Natural killer cell treated with Interleukin-12 subunit alpha and Interleukin-12 subunit beta and Interleukin-15 and Interleukin-18, amount 100 ng/mL, for 72 hours (primary cell): Measurements from ENCODE around the gene NODAL. TPM values are rescaled to one million over a fixed set of nuclear protein-coding genes. Genes with fewer than 3 reads are reported as not detected.
A peak's percentile ranks its signal among the peaks of the same experiment; 100 is the strongest.

Experiments
- ATAC-seq, 2 donors: fragments of 150-1000 bp; cut with Tn5 transposase in 1 of 2; sonication (Bioruptor Pico), chemical (Tn5 transposase) in 1 of 2; 2 replicates each; pipeline ENCODE4 v1.10.0; 2021
- DNase-seq: peaks from one replicate; pipeline ENCODE4 v3.0.0; 2022; ENCODE audit warnings: low spot score
- H3K27ac Mint-ChIP-seq, 2 donors: 1 replicate in 1 of 2; 2 replicates in 1 of 2; pipeline ENCODE4 v1.8.0; 2022; ENCODE audit warnings: mixed read lengths in 2 of 2, mild to moderate bottlenecking in 1 of 2, moderate library complexity in 1 of 2
- H3K27me3 Mint-ChIP-seq, 2 donors: 1 replicate in 1 of 2; 2 replicates in 1 of 2; pipeline ENCODE4 v1.8.0; 2022; ENCODE audit warnings: mixed read lengths in 2 of 2
- H3K36me3 Mint-ChIP-seq: one replicate; pipeline ENCODE4 v1.8.0; 2022; ENCODE audit warnings: mixed read lengths
- H3K4me1 Mint-ChIP-seq, 2 donors: 1 replicate in 1 of 2; 2 replicates in 1 of 2; pipeline ENCODE4 v1.8.0; 2022; ENCODE audit warnings: low read depth in 2 of 2, mixed read lengths in 2 of 2, mild to moderate bottlenecking in 1 of 2
- H3K4me3 Mint-ChIP-seq: one replicate; pipeline ENCODE4 v1.8.0; 2022; ENCODE audit warnings: mixed read lengths
- H3K9me3 Mint-ChIP-seq: 2 replicates; pipeline ENCODE4 v1.8.0; 2022; ENCODE audit warnings: mixed read lengths
- total RNA-seq, 2 donors: library from RNA; stranded (reverse); gene quantifications; one replicate each; pipeline ENCODE4 v1.2.3, GENCODE V29; 2022

NODAL gene
- total RNA-seq, 2 donors from 2014 or later: not detected

GRCh38 chr10:70458329-70459060, 17.0 kb upstream of the NODAL start:
- peaks cover 0 to 3% of the 10 kb centered on the region in 2 donors for H3K4me1 Mint-ChIP-seq
- DNase-seq: no peak

GRCh38 chr10:70457759-70458305, 16.4 kb upstream of the NODAL start:
- Mint-ChIP-seq H3K4me3 (no peak overlapping the region), H3K9me3 (no peaks in the 10 kb centered on the region), H3K4me1 (peaks cover 0 to 3% of the 10 kb centered on the region in 2 donors), H3K27ac (no peak overlapping the region), H3K27me3 (peaks cover 19 to 27% of the 10 kb centered on the region in 2 donors), H3K36me3 (no peaks in the 10 kb centered on the region)
- DNase-seq (no peak), ATAC-seq (no peak)

More at GRCh38 chr10:70458329-70459060, 17.0 kb upstream of the NODAL start:
- H3K36me3 Mint-ChIP-seq: no peaks in the 10 kb centered on the region
- peaks cover 19 to 27% of the 10 kb centered on the region in 2 donors for H3K27me3 Mint-ChIP-seq
- H3K27ac Mint-ChIP-seq: no peak overlapping the region
- ATAC-seq: peak; percentile 60 to 63
- H3K4me3 Mint-ChIP-seq: no peak overlapping the region
- H3K9me3 Mint-ChIP-seq: no peaks in the 10 kb centered on the region

- no peaks in the 10 kb centered on the region for H3K36me3 Mint-ChIP-seq
- ATAC-seq (no peak), DNase-seq (no peak)
- H3K4me3 Mint-ChIP-seq: no peak overlapping the region
- no peak overlapping the region for H3K27ac Mint-ChIP-seq
- H3K27me3 Mint-ChIP-seq: peaks cover 17 to 24% of the 10 kb centered on the region in 2 donors
- peaks cover 0 to 2% of the 10 kb centered on the region in 2 donors for H3K4me1 Mint-ChIP-seq
- H3K9me3 Mint-ChIP-seq: no peaks in the 10 kb centered on the region
Observed at GRCh38 chr10:70456164-70456563, 14.7 kb upstream of the NODAL start.

GRCh38 chr10:70455213-70455630, 13.7 kb upstream of the NODAL start:
- peaks cover 7 to 19% of the 10 kb centered on the region in 2 donors for H3K27me3 Mint-ChIP-seq
- ATAC-seq: no peak
- DNase-seq: no peak
- H3K4me1 Mint-ChIP-seq: no peaks in the 10 kb centered on the region
- H3K27ac Mint-ChIP-seq: no peak overlapping the region
- no peak overlapping the region for H3K4me3 Mint-ChIP-seq
- no peaks in the 10 kb centered on the region for H3K36me3 Mint-ChIP-seq
- H3K9me3 Mint-ChIP-seq: no peaks in the 10 kb centered on the region

GRCh38 chr10:70448236-70448635, 6.8 kb upstream of the NODAL start:
- no peaks in the 10 kb centered on the region for H3K27me3 Mint-ChIP-seq
- no peak overlapping the region for H3K27ac Mint-ChIP-seq
- H3K4me3 Mint-ChIP-seq: no peak overlapping the region
- no peak for ATAC-seq
- H3K9me3 Mint-ChIP-seq: no peaks in the 10 kb centered on the region
- no peaks in the 10 kb centered on the region for H3K36me3 Mint-ChIP-seq
- DNase-seq: peak; percentile 5
- H3K4me1 Mint-ChIP-seq: no peaks in the 10 kb centered on the region

- DNase-seq (no peak), ATAC-seq (no peak)
- Mint-ChIP-seq H3K9me3 (no peaks in the 10 kb centered on the region), H3K4me3 (no peak overlapping the region), H3K27me3 (peaks cover 9 to 12% of the 10 kb centered on the region in 2 donors), H3K36me3 (no peaks in the 10 kb centered on the region), H3K4me1 (peaks cover under 1% of the 10 kb centered on the region in 2 donors), H3K27ac (no peak overlapping the region)
Observed at GRCh38 chr10:70445718-70446657, 4.5 kb upstream of the NODAL start.

- Mint-ChIP-seq H3K4me3 (no peak overlapping the region), H3K4me1 (peaks cover 5 to 6% of the 10 kb centered on the region in 2 donors), H3K9me3 (no peaks in the 10 kb centered on the region), H3K27ac (no peak overlapping the region), H3K27me3 (peaks cover 16 to 18% of the 10 kb centered on the region in 2 donors), H3K36me3 (no peaks in the 10 kb centered on the region)
- ATAC-seq: no peak
- DNase-seq: no peak
Observed at GRCh38 chr10:70444744-70445143, 3.3 kb upstream of the NODAL start.

GRCh38 chr10:70442332-70442988, 979 bp upstream of the NODAL start:
- Mint-ChIP-seq H3K4me3 (no peak overlapping the region), H3K36me3 (no peaks in the 10 kb centered on the region), H3K4me1 (peaks cover 5 to 6% of the 10 kb centered on the region in 2 donors), H3K27me3 (peaks cover 18 to 23% of the 10 kb centered on the region in 2 donors), H3K9me3 (no peaks in the 10 kb centered on the region), H3K27ac (no peak overlapping the region)
- ATAC-seq: no peak
- DNase-seq: no peak

- Mint-ChIP-seq H3K9me3 (no peaks in the 10 kb centered on the region), H3K27ac (no peak overlapping the region), H3K4me1 (peaks cover 5 to 6% of the 10 kb centered on the region in 2 donors), H3K4me3 (no peak overlapping the region), H3K36me3 (no peaks in the 10 kb centered on the region), H3K27me3 (peaks cover 18 to 23% of the 10 kb centered on the region in 2 donors)
- DNase-seq (no peak), ATAC-seq (no peak)
Observed at GRCh38 chr10:70441895-70442309, 421 bp upstream of the NODAL start.

- Mint-ChIP-seq H3K4me1 (peaks cover 5 to 6% of the 10 kb centered on the region in 2 donors), H3K36me3 (no peaks in the 10 kb centered on the region), H3K27me3 (peaks cover 18 to 23% of the 10 kb centered on the region in 2 donors), H3K4me3 (peak overlapping the region; percentile 13), H3K27ac (no peak overlapping the region), H3K9me3 (no peaks in the 10 kb centered on the region)
- ATAC-seq: peak; percentile 6 to 40
- no peak for DNase-seq
Observed at GRCh38 chr10:70440296-70441160, 953 bp downstream of the NODAL start.

- peaks cover 7 to 10% of the 10 kb centered on the region in 2 donors for H3K4me1 Mint-ChIP-seq
- no peak overlapping the region for H3K4me3 Mint-ChIP-seq
- peaks cover 16 to 22% of the 10 kb centered on the region in 2 donors for H3K27me3 Mint-ChIP-seq
- ATAC-seq (no peak), DNase-seq (no peak)
- H3K27ac Mint-ChIP-seq: no peak overlapping the region
- no peaks in the 10 kb centered on the region for H3K36me3 Mint-ChIP-seq
- no peaks in the 10 kb centered on the region for H3K9me3 Mint-ChIP-seq
Observed at GRCh38 chr10:70437721-70438120, 3.8 kb downstream of the NODAL start.

- Mint-ChIP-seq H3K27me3 (peaks cover under 1 to 10% of the 10 kb centered on the region in 2 donors), H3K9me3 (no peaks in the 10 kb centered on the region), H3K4me1 (peaks cover 7 to 11% of the 10 kb centered on the region in 2 donors), H3K27ac (no peak overlapping the region), H3K36me3 (no peaks in the 10 kb centered on the region), H3K4me3 (no peak overlapping the region)
- ATAC-seq (no peak), DNase-seq (no peak)
Observed at GRCh38 chr10:70435241-70436085, 6.0 kb downstream of the NODAL start.
